Colonic mucosa (tissue), 4 donors: ENCODE results near the gene STK31. TPM values are rescaled to one million over a fixed set of nuclear protein-coding genes. Genes with fewer than 3 reads are reported as not detected.
"Not testable (repeated sequence)": the region's sequence is repeated elsewhere in the genome, so short reads cannot be mapped to it uniquely, and the experiment has no call there.

Source experiments
- DNase-seq: peaks from one replicate; pipeline ENCODE4 v3.0.0-alpha.2; 2020
- H3K27ac ChIP-seq: fragments of 200-600 bp; one replicate; pipeline ENCODE4 v1.8.0; 2021
- H3K27me3 ChIP-seq: fragments of 200-600 bp; one replicate; pipeline ENCODE4 v1.8.0; 2021
- H3K36me3 ChIP-seq: fragments of 200-600 bp; one replicate; pipeline ENCODE4 v1.8.0; 2021
- H3K4me1 ChIP-seq: fragments of 200-600 bp; one replicate; pipeline ENCODE4 v1.8.0; 2021; ENCODE audit warnings: mild to moderate bottlenecking
- H3K4me3 ChIP-seq: fragments of 200-600 bp; one replicate; pipeline ENCODE4 v1.8.0; 2021
- H3K9ac ChIP-seq, 2 donors: one replicate each; pipeline ENCODE4 v1.7.0; 2013; ENCODE audit warnings: control low read depth in 2 of 2, low read depth in 2 of 2, low read length in 2 of 2
- H3K9me3 ChIP-seq: fragments of 200-600 bp; one replicate; pipeline ENCODE4 v1.8.0; 2021
- intact Hi-C: fragments of 100-400 bp; cut with DNase I; formaldehyde crosslinking; loops from one replicate; pipeline ENCODE4 v1.14.1; 2022
- total RNA-seq, 2 donors: library from RNA; stranded (reverse); fragmentation: NEBNext Ultra II Directional in 1 of 2; extraction: Animal tissue kit (Norgen Biotek cat#: 25700) in 1 of 2; gene quantifications; one replicate each; pipeline ENCODE4 v1.2.1, GENCODE V29; 2021
- TF ChIP-seq, protein P1 (sequence below): fragments of 200-600 bp; IDR thresholded peaks from one replicate; pipeline ENCODE4 v1.8.0; 2022; ENCODE audit warnings: antibody characterized with exemption, mild to moderate bottlenecking
- donor health status: healthy.
- donor health status: DM: no; HTN: no; CAD: no.
- donor health status: DM: no; HTN: no; CAD: no.

STK31 gene
- total RNA-seq, 2 donors from 2014 or later, result 0.77 to 0.96 TPM

DNA sequence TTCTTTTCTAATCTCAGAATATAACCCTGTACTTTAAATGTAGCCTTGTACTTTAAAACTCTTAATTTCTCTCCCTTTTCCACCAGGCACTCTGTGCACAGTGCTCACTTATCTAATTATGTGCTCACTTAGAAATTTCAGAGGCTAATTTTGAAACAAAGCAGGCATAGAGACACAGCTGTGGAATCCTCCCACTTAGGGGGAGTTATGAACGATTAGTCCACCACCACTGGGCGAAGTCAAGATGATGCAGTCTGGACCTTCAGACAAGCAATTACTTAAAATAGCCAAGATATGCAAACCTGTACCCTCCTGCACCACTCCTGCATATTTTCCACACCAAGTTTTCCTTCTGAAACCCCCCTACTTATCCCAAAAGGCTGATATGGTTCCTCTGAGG lies 143.0 kb downstream of the STK31 start:
- DNase-seq, result no peak
- intact Hi-C loops, result no loop called here
- H3K4me3 ChIP-seq, result no peak overlapping the region
- no peaks in the 10 kb centered on the region for H3K27me3 ChIP-seq
- H3K36me3 ChIP-seq, result no peaks in the 10 kb centered on the region
- TF ChIP-seq, protein P1, sequence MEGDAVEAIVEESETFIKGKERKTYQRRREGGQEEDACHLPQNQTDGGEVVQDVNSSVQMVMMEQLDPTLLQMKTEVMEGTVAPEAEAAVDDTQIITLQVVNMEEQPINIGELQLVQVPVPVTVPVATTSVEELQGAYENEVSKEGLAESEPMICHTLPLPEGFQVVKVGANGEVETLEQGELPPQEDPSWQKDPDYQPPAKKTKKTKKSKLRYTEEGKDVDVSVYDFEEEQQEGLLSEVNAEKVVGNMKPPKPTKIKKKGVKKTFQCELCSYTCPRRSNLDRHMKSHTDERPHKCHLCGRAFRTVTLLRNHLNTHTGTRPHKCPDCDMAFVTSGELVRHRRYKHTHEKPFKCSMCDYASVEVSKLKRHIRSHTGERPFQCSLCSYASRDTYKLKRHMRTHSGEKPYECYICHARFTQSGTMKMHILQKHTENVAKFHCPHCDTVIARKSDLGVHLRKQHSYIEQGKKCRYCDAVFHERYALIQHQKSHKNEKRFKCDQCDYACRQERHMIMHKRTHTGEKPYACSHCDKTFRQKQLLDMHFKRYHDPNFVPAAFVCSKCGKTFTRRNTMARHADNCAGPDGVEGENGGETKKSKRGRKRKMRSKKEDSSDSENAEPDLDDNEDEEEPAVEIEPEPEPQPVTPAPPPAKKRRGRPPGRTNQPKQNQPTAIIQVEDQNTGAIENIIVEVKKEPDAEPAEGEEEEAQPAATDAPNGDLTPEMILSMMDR, result no peak
- H3K27ac ChIP-seq, result no peak overlapping the region
- H3K9ac ChIP-seq, result no peak overlapping the region
- H3K9me3 ChIP-seq, result no peaks in the 10 kb centered on the region
- no peaks in the 10 kb centered on the region for H3K4me1 ChIP-seq

DNA sequence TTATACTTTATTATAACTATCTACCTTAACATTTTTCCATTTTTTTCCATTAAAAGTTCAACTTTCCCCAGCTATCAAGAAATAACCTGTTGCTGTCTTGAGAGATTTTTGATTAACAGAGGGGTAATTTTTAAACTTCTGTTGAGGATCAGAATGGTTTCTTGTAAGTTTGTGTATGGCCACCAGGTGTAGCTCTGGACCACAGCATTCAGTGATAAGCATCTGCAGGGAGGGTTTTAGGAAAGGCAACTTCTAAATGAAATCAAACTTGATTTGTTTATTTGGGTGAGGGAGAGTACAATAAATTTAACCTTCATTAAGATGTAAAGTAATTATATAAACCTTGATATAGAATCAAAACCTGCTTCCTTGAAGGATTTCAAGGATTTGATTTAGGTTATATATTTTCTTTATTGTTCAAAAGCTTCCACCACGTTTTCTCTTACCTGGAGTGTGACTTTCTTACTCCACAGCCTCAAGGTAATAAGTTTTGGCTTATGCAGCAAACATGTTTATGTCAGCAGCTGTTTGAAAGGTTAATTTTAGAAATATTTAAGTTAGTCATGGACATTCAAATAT lies 153.3 kb downstream of the STK31 start:
- Histone ChIP-seq H3K36me3 (no peaks in the 10 kb centered on the region), H3K4me1 (no peaks in the 10 kb centered on the region), H3K4me3 (no peak overlapping the region), H3K9ac (no peak overlapping the region), H3K9me3 (no peaks in the 10 kb centered on the region), H3K27me3 (no peaks in the 10 kb centered on the region), H3K27ac (no peak overlapping the region)
- intact Hi-C loops, result loop anchor here (5.0 kb wide), 1 partner anchor 519 kb away; no protein-coding TSS in a partner anchor
- TF ChIP-seq, protein P1, result peak; percentile 32
- DNase-seq, result no peak

DNA sequence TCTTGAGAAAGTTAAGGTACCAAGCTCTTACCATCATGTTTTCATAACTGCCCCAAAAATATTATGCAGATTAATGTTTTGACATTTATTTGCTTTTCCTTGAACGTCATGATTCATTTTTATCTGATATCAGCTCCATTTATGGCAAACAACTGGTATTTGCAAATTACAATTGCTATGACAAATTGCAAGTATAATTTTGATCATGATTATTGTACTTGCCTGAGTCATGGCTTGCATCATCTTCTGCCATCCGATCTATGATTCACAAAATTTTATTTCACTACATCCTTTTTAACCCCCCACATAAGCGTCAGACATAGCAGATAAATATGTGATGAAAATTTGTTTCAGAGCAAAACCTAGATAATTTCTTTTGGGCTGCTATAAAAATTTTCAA lies 155.0 kb downstream of the STK31 start:
- Histone ChIP-seq H3K27ac (no peak overlapping the region), H3K36me3 (no peaks in the 10 kb centered on the region), H3K4me1 (no peaks in the 10 kb centered on the region), H3K9ac (no peak overlapping the region), H3K4me3 (no peak overlapping the region), H3K9me3 (no peaks in the 10 kb centered on the region), H3K27me3 (no peaks in the 10 kb centered on the region)
- intact Hi-C loops, result loop anchor here (5.0 kb wide), 1 partner anchor 517 kb away; no protein-coding TSS in a partner anchor
- TF ChIP-seq, protein P1, result no peak
- no peak for DNase-seq

DNA sequence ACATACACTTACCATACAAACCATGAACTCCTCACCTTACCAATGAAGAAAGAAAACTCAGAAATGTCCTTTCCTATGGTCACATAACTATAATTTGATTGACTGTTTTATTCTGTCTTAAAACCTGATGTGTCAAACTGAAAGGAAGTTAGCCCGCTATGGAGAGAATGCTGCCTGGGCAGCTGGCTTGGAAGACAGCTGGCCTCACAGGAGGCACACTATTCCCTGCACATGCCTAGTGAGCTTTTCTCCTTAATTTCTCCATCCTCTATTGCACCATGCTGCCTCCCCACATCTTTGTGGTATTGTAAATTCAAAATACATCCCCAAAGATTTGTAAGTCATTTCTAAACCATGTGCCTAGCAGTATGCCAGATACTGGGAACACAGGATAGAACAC lies 163.3 kb downstream of the STK31 start:
- H3K9ac ChIP-seq, result no peak overlapping the region
- no peaks in the 10 kb centered on the region for H3K4me1 ChIP-seq
- no peaks in the 10 kb centered on the region for H3K36me3 ChIP-seq
- H3K4me3 ChIP-seq, result no peak overlapping the region
- TF ChIP-seq, protein P1, result no peak
- H3K27ac ChIP-seq, result no peak overlapping the region
- intact Hi-C loops, result no loop called here
- no peak for DNase-seq
- no peaks in the 10 kb centered on the region for H3K9me3 ChIP-seq
- H3K27me3 ChIP-seq, result no peaks in the 10 kb centered on the region

DNA sequence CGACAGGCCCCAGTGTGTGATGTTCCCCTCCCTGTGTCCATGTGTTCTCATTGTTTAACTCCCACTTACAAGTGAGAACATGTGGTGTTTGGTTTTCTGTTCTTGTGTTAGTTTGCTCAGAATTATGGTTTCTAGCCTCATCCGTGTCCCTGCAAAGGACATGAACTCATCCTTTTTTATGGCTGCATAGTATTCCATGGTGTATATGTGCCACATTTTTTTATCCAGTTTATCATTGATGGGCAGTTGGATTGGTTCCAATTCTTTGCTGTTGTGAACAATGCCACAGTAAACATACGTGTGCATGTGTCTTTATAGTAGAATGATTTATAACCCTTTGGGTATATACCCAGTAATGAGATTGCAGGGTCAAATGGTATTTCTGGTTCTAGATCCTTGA lies 166.5 kb downstream of the STK31 start:
- H3K27me3 ChIP-seq, H3K4me3 ChIP-seq, H3K4me1 ChIP-seq, H3K9me3 ChIP-seq, intact Hi-C loops, H3K36me3 ChIP-seq, DNase-seq, H3K27ac ChIP-seq, H3K9ac ChIP-seq: not testable (repeated sequence)

Other genes starting within 250 kb of the STK31 start
- gene IGF2BP3, start 239.7 kb upstream of the STK31 start, total RNA-seq, result 1 to 10 TPM in 1 of 2 donors, under 1 TPM in 1; 0.24 to 1.2 TPM
- gene TRA2A, start 178.2 kb upstream of the STK31 start, total RNA-seq, result 10 to 100 TPM; 73.2 to 83.3 TPM
- gene CCDC126, start 112.8 kb upstream of the STK31 start, total RNA-seq, result 10 to 100 TPM in 1 of 2 donors, 1 to 10 TPM in 1; 7.6 to 10.6 TPM
- gene FAM221A, start 30.0 kb upstream of the STK31 start, total RNA-seq, result 10 to 100 TPM; 11.1 to 18.5 TPM